MG63 (cell line): ENCODE measurements around the gene WDR86. TPM values are rescaled to one million over a fixed set of nuclear protein-coding genes. Genes with fewer than 3 reads are reported as not detected.

Source experiments
- DNase-seq: peaks from one replicate; pipeline ENCODE4 v3.0.0-alpha.2; 2020
- H3K27me3 ChIP-seq: fragments of 250-450 bp; sonication (Bioruptor Pico); 2 replicates; pipeline ENCODE4 v1.5.1; 2020; ENCODE audit warnings: mild to moderate bottlenecking, moderate library complexity
- H3K36me3 ChIP-seq: fragments of 250-450 bp; sonication (Bioruptor Pico); 2 replicates; pipeline ENCODE4 v1.5.1; 2020; ENCODE audit warnings: mild to moderate bottlenecking, moderate library complexity
- H3K4me3 ChIP-seq: fragments of 250-450 bp; sonication (Bioruptor Pico); 2 replicates; pipeline ENCODE4 v1.5.1; 2020; ENCODE audit warnings: mild to moderate bottlenecking, moderate library complexity
- H3K9me3 ChIP-seq: fragments of 250-450 bp; sonication (Bioruptor Pico); 2 replicates; pipeline ENCODE4 v1.5.1; 2020; ENCODE audit warnings: mild to moderate bottlenecking, moderate library complexity
- total RNA-seq: library from RNA; depleted of rRNA; stranded (reverse); fragments of >200 nt; shearing (Covaris generic); gene quantifications from 2 replicates; pipeline ENCODE4 v1.2.3, GENCODE V29; 2014; ENCODE audit warnings: low replicate concordance

WDR86 gene
- total RNA-seq, 1 experiment from 2014 or later: not detected

GRCh38 chr7:151404216-151405011 is 5.4 kb downstream of the WDR86 start:
- DNase-seq: peak; percentile 65
- Histone ChIP-seq H3K27me3 (no peaks in the 10 kb centered on the region), H3K9me3 (no peaks in the 10 kb centered on the region), H3K4me3 (no peak overlapping the region), H3K36me3 (no peaks in the 10 kb centered on the region)

- no peaks in the 10 kb centered on the region for H3K9me3 ChIP-seq
- DNase-seq: no peak
- no peaks in the 10 kb centered on the region for H3K36me3 ChIP-seq
- no peaks in the 10 kb centered on the region for H3K27me3 ChIP-seq
- H3K4me3 ChIP-seq: no peak overlapping the region
These were observed 6.1 kb downstream of the WDR86 start for GRCh38 chr7:151403764-151404163.

GRCh38 chr7:151402029-151402835 is 7.6 kb downstream of the WDR86 start:
- Histone ChIP-seq H3K27me3 (no peaks in the 10 kb centered on the region), H3K9me3 (no peaks in the 10 kb centered on the region), H3K4me3 (no peak overlapping the region), H3K36me3 (no peaks in the 10 kb centered on the region)
- DNase-seq: no peak

- no peak overlapping the region for H3K4me3 ChIP-seq
- no peaks in the 10 kb centered on the region for H3K9me3 ChIP-seq
- no peaks in the 10 kb centered on the region for H3K27me3 ChIP-seq
- no peak for DNase-seq
- H3K36me3 ChIP-seq: no peaks in the 10 kb centered on the region
These were observed 9.1 kb downstream of the WDR86 start for GRCh38 chr7:151400626-151401315.

- no peak overlapping the region for H3K4me3 ChIP-seq
- H3K36me3 ChIP-seq: no peaks in the 10 kb centered on the region
- no peaks in the 10 kb centered on the region for H3K27me3 ChIP-seq
- DNase-seq: no peak
- H3K9me3 ChIP-seq: no peaks in the 10 kb centered on the region
These were observed 9.9 kb downstream of the WDR86 start for GRCh38 chr7:151399906-151400305.

- Histone ChIP-seq H3K9me3 (no peaks in the 10 kb centered on the region), H3K4me3 (no peak overlapping the region), H3K36me3 (no peaks in the 10 kb centered on the region), H3K27me3 (no peaks in the 10 kb centered on the region)
- DNase-seq: no peak
These were observed 10.6 kb downstream of the WDR86 start for GRCh38 chr7:151399305-151399601.

- Histone ChIP-seq H3K27me3 (no peaks in the 10 kb centered on the region), H3K4me3 (no peak overlapping the region), H3K36me3 (no peaks in the 10 kb centered on the region), H3K9me3 (no peaks in the 10 kb centered on the region)
- peak; percentile 25 for DNase-seq
These were observed 11.2 kb downstream of the WDR86 start for GRCh38 chr7:151398446-151399304.

- no peaks in the 10 kb centered on the region for H3K9me3 ChIP-seq
- H3K36me3 ChIP-seq: no peaks in the 10 kb centered on the region
- H3K27me3 ChIP-seq: no peaks in the 10 kb centered on the region
- DNase-seq: no peak
- H3K4me3 ChIP-seq: no peak overlapping the region
These were observed 12.8 kb downstream of the WDR86 start for GRCh38 chr7:151397026-151397425.

- no peak for DNase-seq
- Histone ChIP-seq H3K36me3 (no peaks in the 10 kb centered on the region), H3K27me3 (no peaks in the 10 kb centered on the region), H3K9me3 (no peaks in the 10 kb centered on the region), H3K4me3 (no peak overlapping the region)
These were observed 13.4 kb downstream of the WDR86 start for GRCh38 chr7:151396328-151396970.

GRCh38 chr7:151395036-151395367 is 14.8 kb downstream of the WDR86 start:
- no peak for DNase-seq
- H3K4me3 ChIP-seq: no peak overlapping the region
- H3K27me3 ChIP-seq: no peaks in the 10 kb centered on the region
- no peaks in the 10 kb centered on the region for H3K36me3 ChIP-seq
- H3K9me3 ChIP-seq: no peaks in the 10 kb centered on the region

GRCh38 chr7:151394076-151395035 is 15.5 kb downstream of the WDR86 start:
- Histone ChIP-seq H3K27me3 (no peaks in the 10 kb centered on the region), H3K36me3 (no peaks in the 10 kb centered on the region), H3K4me3 (no peak overlapping the region), H3K9me3 (no peaks in the 10 kb centered on the region)
- no peak for DNase-seq

GRCh38 chr7:151393031-151393977 is 16.5 kb downstream of the WDR86 start:
- Histone ChIP-seq H3K27me3 (no peaks in the 10 kb centered on the region), H3K9me3 (no peaks in the 10 kb centered on the region), H3K36me3 (no peaks in the 10 kb centered on the region), H3K4me3 (no peak overlapping the region)
- no peak for DNase-seq

- Histone ChIP-seq H3K4me3 (no peak overlapping the region), H3K9me3 (no peaks in the 10 kb centered on the region), H3K36me3 (no peaks in the 10 kb centered on the region), H3K27me3 (no peaks in the 10 kb centered on the region)
- no peak for DNase-seq
These were observed 17.4 kb downstream of the WDR86 start for GRCh38 chr7:151392426-151392825.

GRCh38 chr7:151392002-151392401 is 17.8 kb downstream of the WDR86 start:
- Histone ChIP-seq H3K4me3 (no peak overlapping the region), H3K36me3 (no peaks in the 10 kb centered on the region), H3K27me3 (no peaks in the 10 kb centered on the region), H3K9me3 (no peaks in the 10 kb centered on the region)
- no peak for DNase-seq
